Natural killer cell (primary cell): ENCODE measurements around the gene ITGAL. TPM values are rescaled to one million over a fixed set of nuclear protein-coding genes. Genes with fewer than 3 reads are reported as not detected.
A peak's percentile ranks its signal among the peaks of the same experiment; 100 is the strongest.

ENCODE experiments used
- ATAC-seq, 3 donors: fragments of 150-1000 bp in 2 of 3; fragments of 200-7000 bp in 1 of 3; cut with Tn5 transposase; 1 replicate in 1 of 3; 2 replicates in 2 of 3; pipeline ENCODE4 v1.10.0; 2021; ENCODE audit warnings: mild to moderate bottlenecking in 2 of 3, moderate library complexity in 2 of 3
- DNase-seq, 2 donors: peaks; one replicate each; pipeline versions ENCODE4 v3.0.0 to v3.0.0-alpha.2; 2013 to 2021; ENCODE audit warnings: mixed read lengths in 1 of 2
- H3K27ac ChIP-seq: one replicate; pipeline ENCODE4 v1.5.1; 2013; ENCODE audit warnings: mild to moderate bottlenecking, low read length
- H3K27me3 ChIP-seq: one replicate; pipeline ENCODE4 v1.6.1; 2013; ENCODE audit warnings: low read length; ENCODE audit not compliant: control insufficient read depth, insufficient read depth
- H3K36me3 ChIP-seq: one replicate; pipeline ENCODE4 v1.6.1; 2013; ENCODE audit warnings: low read length; ENCODE audit not compliant: control insufficient read depth, insufficient read depth
- H3K4me1 ChIP-seq: one replicate; pipeline ENCODE4 v1.6.1; 2013; ENCODE audit warnings: low read length; ENCODE audit not compliant: control insufficient read depth, insufficient read depth
- H3K4me3 ChIP-seq: one replicate; pipeline ENCODE4 v1.5.1; 2013; ENCODE audit warnings: low read length
- H3K9me3 ChIP-seq: one replicate; pipeline ENCODE4 v1.6.1; 2013; ENCODE audit warnings: low read length; ENCODE audit not compliant: control insufficient read depth, insufficient read depth
- H3K27ac Mint-ChIP-seq, 2 donors: one replicate each; pipeline ENCODE4 v1.8.0; 2022; ENCODE audit warnings: mild to moderate bottlenecking in 2 of 2, mixed read lengths in 2 of 2, moderate library complexity in 1 of 2
- H3K27me3 Mint-ChIP-seq, 2 donors: one replicate each; pipeline ENCODE4 v1.8.0; 2022; ENCODE audit warnings: low read depth in 2 of 2, mixed read lengths in 2 of 2
- H3K36me3 Mint-ChIP-seq: one replicate; pipeline ENCODE4 v1.8.0; 2022; ENCODE audit warnings: mixed read lengths
- H3K4me1 Mint-ChIP-seq, 2 donors: one replicate each; pipeline ENCODE4 v1.8.0; 2022; ENCODE audit warnings: mixed read lengths in 2 of 2
- H3K4me3 Mint-ChIP-seq: one replicate; pipeline ENCODE4 v1.8.0; 2022; ENCODE audit warnings: mild to moderate bottlenecking, moderate library complexity, mixed read lengths
- H3K9me3 Mint-ChIP-seq, 2 donors: one replicate each; pipeline ENCODE4 v1.8.0; 2022; ENCODE audit warnings: mixed read lengths in 2 of 2
- CTCF ChIP-seq: fragments of 200-600 bp; IDR thresholded peaks from one replicate; pipeline ENCODE4 v1.8.0; 2022; ENCODE audit warnings: antibody characterized with exemption
- WGBS: methylation state at CpG from one replicate; pipeline ENCODE4 v1.1.7; 2013; ENCODE audit warnings: missing lambda C conversion rate; ENCODE audit not compliant: insufficient coverage; 5-methylcytosine and 5-hydroxymethylcytosine counted together
- intact Hi-C: fragments of 100-400 bp; cut with micrococcal nuclease; formaldehyde crosslinking; loops from one replicate; pipeline ENCODE4 v1.14.2; 2022
- total RNA-seq, 4 donors: library from RNA; stranded (reverse); fragments of 120-200 nt in 1 of 4; gene quantifications; one replicate each; pipeline versions ENCODE4 v1.2.3 to v1.2.4, GENCODE V29; 2013 to 2022

ITGAL gene
- total RNA-seq, 3 donors from 2014 or later (not counting 1 experiment from before 2014, with no cell fraction given), result 1,131 to 1,260 (median 1,176) TPM

DNA sequence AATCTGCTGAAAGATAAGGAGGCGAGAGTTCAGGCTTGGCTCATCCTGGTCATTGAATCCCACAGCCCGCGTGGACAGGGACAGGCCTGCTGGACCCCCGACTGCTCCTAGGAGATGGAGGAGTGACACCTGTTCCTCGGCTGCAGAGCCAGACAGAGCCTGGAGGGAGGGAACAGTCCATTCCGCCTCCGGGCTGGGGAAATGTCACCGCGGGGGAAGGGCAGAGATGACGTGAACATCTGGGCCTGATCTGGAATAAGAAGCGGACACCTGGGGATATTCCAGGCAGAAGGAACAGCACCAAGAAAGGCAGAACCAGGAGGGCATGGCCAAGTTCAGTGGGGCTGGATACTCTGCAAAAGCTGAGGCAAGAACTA, 60.6 kb downstream of the ITGAL start:
- no peaks in the 10 kb centered on the region for H3K9me3 Mint-ChIP-seq
- no peaks in the 10 kb centered on the region for H3K27me3 Mint-ChIP-seq
- peak overlapping the region; percentile 78 for H3K4me3 Mint-ChIP-seq
- TF ChIP-seq CTCF, result no peak
- no peak overlapping the region for H3K4me3 ChIP-seq
- H3K27ac ChIP-seq, result no peak overlapping the region
- H3K36me3 ChIP-seq, result peaks cover 8% of the 10 kb centered on the region
- intact Hi-C loops, result loop anchor here (10.0 kb wide), 1 partner anchor 98 kb away; the partner anchor contains the start of gene DCTPP1
- H3K27me3 ChIP-seq, result no peaks in the 10 kb centered on the region
- peaks cover 35% of the 10 kb centered on the region for H3K4me1 ChIP-seq
- no peak for DNase-seq
- H3K36me3 Mint-ChIP-seq, result no peaks in the 10 kb centered on the region
- no peak for ATAC-seq
- H3K9me3 ChIP-seq, result no peaks in the 10 kb centered on the region
- WGBS, result 97% methylated on average over 11 of the region's 11 CpGs
- H3K4me1 Mint-ChIP-seq, result peaks cover 22 to 30% of the 10 kb centered on the region in 2 donors
- peak overlapping the region; percentile 53 to 83 for H3K27ac Mint-ChIP-seq

- TF ChIP-seq CTCF, result no peak
- Mint-ChIP-seq H3K4me3 (peak overlapping the region; percentile 96), H3K4me1 (peaks cover 22 to 26% of the 10 kb centered on the region in 2 donors), H3K36me3 (no peaks in the 10 kb centered on the region), H3K27ac (peak overlapping the region; percentile 83 to 95), H3K9me3 (no peaks in the 10 kb centered on the region), H3K27me3 (no peaks in the 10 kb centered on the region)
- Histone ChIP-seq H3K4me3 (peak overlapping the region; percentile 87), H3K4me1 (peaks cover 34% of the 10 kb centered on the region), H3K27me3 (no peaks in the 10 kb centered on the region), H3K27ac (peak overlapping the region; percentile 94), H3K36me3 (peaks cover 8% of the 10 kb centered on the region), H3K9me3 (no peaks in the 10 kb centered on the region)
- DNase-seq (peak in 1 of 2 donors; percentile 41), ATAC-seq (no peak)
- intact Hi-C loops, result loop anchor here (10.0 kb wide), 1 partner anchor 99 kb away; the partner anchor contains the start of gene DCTPP1
- WGBS, result 17% methylated on average over 29 of the region's 29 CpGs
Observed at GRCh38 chr16:30533748-30534367, 61.3 kb downstream of the ITGAL start.

- H3K4me3 ChIP-seq, result peak within 1 kb of the TSS; percentile 87
- Mint-ChIP-seq H3K4me1 (peaks cover 22 to 30% of the 10 kb centered on the region in 2 donors), H3K4me3 (peak within 1 kb of the TSS; percentile 96), H3K27me3 (no peaks in the 10 kb centered on the region), H3K36me3 (no peaks in the 10 kb centered on the region), H3K27ac (peak within 1 kb of the TSS; percentile 83 to 95), H3K9me3 (no peaks in the 10 kb centered on the region)
- peaks cover 8% of the 10 kb centered on the region for H3K36me3 ChIP-seq
- H3K9me3 ChIP-seq, result no peaks in the 10 kb centered on the region
- ATAC-seq, result peak; percentile 86 to 93 (median 89)
- intact Hi-C loops, result loop anchor here (1.0 to 10.0 kb wide), 4 partner anchors 24 to 100 kb away; partner anchors contain the start of genes DCTPP1, ZNF764 and ZNF785
- WGBS, result under 1% methylated on average over 70 of the region's 70 CpGs
- peak within 1 kb of the TSS; percentile 94 for H3K27ac ChIP-seq
- H3K27me3 ChIP-seq, result no peaks in the 10 kb centered on the region
- no peak for TF ChIP-seq CTCF
- DNase-seq, result peak; percentile 86 to 96
- peaks cover 38% of the 10 kb centered on the region for H3K4me1 ChIP-seq
Observed at GRCh38 chr16:30534368-30535105, 62.0 kb downstream of the ITGAL start, which contains the start of gene ZNF747. TSS of gene ZNF747 (minus strand) at chr16:30534858. CDS start at chr16:30534679, 179 bp downstream.
